Gastrocnemius medialis (tissue), 4 donors: ENCODE data around the gene NAA60.

Experiments
- POLR2A ChIP-seq, 2 donors: fragments of 450-650 bp; IDR thresholded peaks; one replicate each; pipeline ENCODE4 v1.6.1; 2017; ENCODE audit warnings: antibody characterized with exemption in 2 of 2, mild to moderate bottlenecking in 2 of 2, moderate library complexity in 2 of 2
- TF ChIP-seq, protein P1 (sequence below), 5 experiments: fragments of 450-650 bp in 3 of 5; fragments of 200-600 bp in 2 of 5; sonication (generic) in 2 of 5; IDR thresholded peaks in 4 of 5; conservative IDR thresholded peaks in 1 of 5; 1 replicate in 4 of 5; 2 replicates in 1 of 5; pipeline ENCODE4 v1.5.1; 2016 to 2019; ENCODE audit warnings: antibody characterized with exemption in 5 of 5, mild to moderate bottlenecking in 3 of 5, moderate library complexity in 3 of 5

DNA sequence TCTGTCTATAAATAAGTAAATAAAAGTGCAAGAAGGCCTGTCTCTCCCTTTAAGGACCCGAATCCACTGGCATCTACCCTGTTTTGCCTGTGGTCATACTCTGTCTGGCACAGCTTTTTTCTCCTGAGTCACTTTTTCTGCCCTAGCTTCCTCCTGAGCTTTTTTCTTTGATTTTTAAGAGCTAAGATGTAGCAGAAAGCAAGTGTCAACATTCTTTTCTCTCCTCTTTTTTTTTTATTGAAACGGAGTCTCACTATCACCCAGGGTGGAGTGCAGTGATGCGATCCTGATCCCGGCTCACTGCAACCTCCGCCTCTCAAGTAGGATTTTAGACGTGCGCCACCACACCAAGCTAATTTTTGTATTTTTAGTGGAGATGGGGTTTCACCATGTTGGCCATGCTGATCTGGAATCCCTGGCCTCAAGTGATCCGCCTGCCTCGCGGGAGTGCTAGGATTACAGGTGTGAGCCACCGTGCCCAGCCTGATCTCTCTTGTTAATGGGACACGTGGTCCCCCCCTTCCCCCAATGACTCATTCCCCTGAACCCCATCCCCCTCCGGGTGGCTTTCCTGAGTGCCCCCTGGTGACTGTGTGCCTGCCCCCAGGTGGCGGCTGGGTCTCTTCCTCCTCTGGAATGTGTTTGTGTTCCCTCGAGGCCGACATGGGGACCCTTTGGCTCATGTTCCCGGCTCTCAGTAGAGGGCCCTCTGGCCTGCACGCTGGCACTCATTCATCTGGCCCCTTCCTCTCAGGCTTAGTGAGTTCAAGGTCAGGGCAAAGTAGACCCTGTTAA, 37.6 kb downstream of the NAA60 start:
- TF ChIP-seq, protein P1, sequence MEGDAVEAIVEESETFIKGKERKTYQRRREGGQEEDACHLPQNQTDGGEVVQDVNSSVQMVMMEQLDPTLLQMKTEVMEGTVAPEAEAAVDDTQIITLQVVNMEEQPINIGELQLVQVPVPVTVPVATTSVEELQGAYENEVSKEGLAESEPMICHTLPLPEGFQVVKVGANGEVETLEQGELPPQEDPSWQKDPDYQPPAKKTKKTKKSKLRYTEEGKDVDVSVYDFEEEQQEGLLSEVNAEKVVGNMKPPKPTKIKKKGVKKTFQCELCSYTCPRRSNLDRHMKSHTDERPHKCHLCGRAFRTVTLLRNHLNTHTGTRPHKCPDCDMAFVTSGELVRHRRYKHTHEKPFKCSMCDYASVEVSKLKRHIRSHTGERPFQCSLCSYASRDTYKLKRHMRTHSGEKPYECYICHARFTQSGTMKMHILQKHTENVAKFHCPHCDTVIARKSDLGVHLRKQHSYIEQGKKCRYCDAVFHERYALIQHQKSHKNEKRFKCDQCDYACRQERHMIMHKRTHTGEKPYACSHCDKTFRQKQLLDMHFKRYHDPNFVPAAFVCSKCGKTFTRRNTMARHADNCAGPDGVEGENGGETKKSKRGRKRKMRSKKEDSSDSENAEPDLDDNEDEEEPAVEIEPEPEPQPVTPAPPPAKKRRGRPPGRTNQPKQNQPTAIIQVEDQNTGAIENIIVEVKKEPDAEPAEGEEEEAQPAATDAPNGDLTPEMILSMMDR (IDR thresholded peaks at IDR 0.05 in 4 of 5, conservative IDR thresholded peaks at IDR 0.05 in 1 of 5), result no peak
- no peak for TF ChIP-seq POLR2A (IDR thresholded peaks at IDR 0.05)
